ENCODE results near the gene SLC12A9.
A peak's percentile ranks its signal among the peaks of the same experiment; 100 is the strongest.
"Not testable (repeated sequence)": the region's sequence is repeated elsewhere in the genome, so short reads cannot be mapped to it uniquely, and the experiment has no call there.

Gene SLC12A9

GRCh38 chr7:100825751-100826513 lies 26.6 kb upstream of the SLC12A9 start:
- no peak for DNase-seq

- peak in 1 of 2 donors; percentile 10 for DNase-seq
Observed at GRCh38 chr7:100826514-100827329, 25.8 kb upstream of the SLC12A9 start.

GRCh38 chr7:100827330-100828226 lies 24.9 kb upstream of the SLC12A9 start, which contains the start of gene EPHB4:
TSS of gene EPHB4 (minus strand) at chr7:100827523. CDS start at chr7:100827030, 493 bp downstream.
- DNase-seq = peak in 1 of 2 donors; percentile 29

- no peak for DNase-seq
Observed at GRCh38 chr7:100829150-100829716, 23.3 kb upstream of the SLC12A9 start.

GRCh38 chr7:100830396-100830795 lies 22.1 kb upstream of the SLC12A9 start:
- DNase-seq = no peak

GRCh38 chr7:100832281-100832633 lies 20.3 kb upstream of the SLC12A9 start:
- no peak for DNase-seq

- no peak for DNase-seq
Observed at GRCh38 chr7:100835903-100836811, 16.4 kb upstream of the SLC12A9 start.

GRCh38 chr7:100836812-100837098 lies 15.8 kb upstream of the SLC12A9 start:
- DNase-seq = no peak

- DNase-seq = peak; percentile 83
Observed at GRCh38 chr7:100837099-100837836, 15.2 kb upstream of the SLC12A9 start.

GRCh38 chr7:100839361-100839760 lies 13.2 kb upstream of the SLC12A9 start:
- DNase-seq = no peak

- DNase-seq = no peak
Observed at GRCh38 chr7:100840470-100841100, 11.9 kb upstream of the SLC12A9 start.

GRCh38 chr7:100847360-100847759 lies 5.2 kb upstream of the SLC12A9 start:
- no peak for DNase-seq

- no peak for DNase-seq
Observed at GRCh38 chr7:100854146-100854895, 1.8 kb downstream of the SLC12A9 start.

- DNase-seq = not testable (repeated sequence)
Observed at GRCh38 chr7:100854899-100855298, 2.4 kb downstream of the SLC12A9 start.

- no peak for DNase-seq
Observed at GRCh38 chr7:100855515-100855914, 3.0 kb downstream of the SLC12A9 start.

GRCh38 chr7:100856871-100857282 lies 4.4 kb downstream of the SLC12A9 start:
- DNase-seq = no peak

- DNase-seq = no peak
Observed at GRCh38 chr7:100859856-100860255, 7.3 kb downstream of the SLC12A9 start.

- DNase-seq = no peak
Observed at GRCh38 chr7:100860702-100861615, 8.4 kb downstream of the SLC12A9 start.

GRCh38 chr7:100861616-100861985 lies 9.1 kb downstream of the SLC12A9 start:
- DNase-seq = no peak
